Caki2 (cell line): Measurements from ENCODE around the gene LGI4. TPM values are rescaled to one million over a fixed set of nuclear protein-coding genes. Genes with fewer than 3 reads are reported as not detected.

Source experiments
- DNase-seq: peaks from one replicate; pipeline ENCODE4 v3.0.0-alpha.2; 2015; ENCODE audit warnings: low read depth
- in situ Hi-C: cut with HindIII; loops from 2 replicates; pipeline ENCODE4 v1.10.0; 2016; ENCODE audit warnings: low sequenced_read_pairs, low pct_unique_long_range_greater_than_20kb, mixed read lengths
- total RNA-seq: library from RNA; depleted of rRNA; stranded (reverse); fragments of >200 nt; shearing (Covaris generic); gene quantifications from 2 replicates; pipeline ENCODE4 v1.2.3, GENCODE V29; 2014; ENCODE audit warnings: low replicate concordance; rRNA removed

LGI4 gene
- total RNA-seq, 1 experiment from 2014 or later, result not detected

GRCh38 chr19:35083691-35084508, 51.0 kb downstream of the LGI4 start:
- in situ Hi-C loops, result no loop called here

GRCh38 chr19:35081201-35081600, 53.7 kb downstream of the LGI4 start:
- in situ Hi-C loops, result no loop called here
- no peak for DNase-seq

More at GRCh38 chr19:35083691-35084508, 51.0 kb downstream of the LGI4 start:
- DNase-seq, result no peak

- no peak for DNase-seq
- in situ Hi-C loops, result no loop called here
These were observed 54.2 kb downstream of the LGI4 start for GRCh38 chr19:35080613-35081170.

GRCh38 chr19:35079826-35080225, 55.0 kb downstream of the LGI4 start:
- no peak for DNase-seq
- in situ Hi-C loops, result no loop called here

- no peak for DNase-seq
- in situ Hi-C loops, result no loop called here
These were observed 57.2 kb downstream of the LGI4 start for GRCh38 chr19:35077411-35078223.

GRCh38 chr19:35076657-35077056, 58.2 kb downstream of the LGI4 start:
- no peak for DNase-seq
- in situ Hi-C loops, result no loop called here

- no peak for DNase-seq
- in situ Hi-C loops, result no loop called here
These were observed 58.9 kb downstream of the LGI4 start for GRCh38 chr19:35076026-35076370.

- in situ Hi-C loops, result no loop called here
- DNase-seq, result no peak
These were observed 59.4 kb downstream of the LGI4 start for GRCh38 chr19:35075202-35076025.

Other genes with a start within 250 kb of the LGI4 start
- 0.23 and 2.7 TPM in 2 replicates for gene ZNF30, start 208.2 kb downstream of the LGI4 start, total RNA-seq
- gene ZNF792, start 170.8 kb downstream of the LGI4 start, total RNA-seq, result 3.9 and 6.7 TPM in 2 replicates
- gene GRAMD1A, start 134.7 kb downstream of the LGI4 start, total RNA-seq, result 32.8 and 44.9 TPM in 2 replicates
- 3.3 and 4.3 TPM in 2 replicates for gene SCN1B, start 104.6 kb downstream of the LGI4 start, total RNA-seq
- 0.84 TPM in 1 of 2 replicates, not detected in the other for gene HPN, start 93.3 kb downstream of the LGI4 start, total RNA-seq
- not detected in 2 replicates for gene FXYD3, start 19.2 kb downstream of the LGI4 start, total RNA-seq
- gene FXYD1, start 3.8 kb upstream of the LGI4 start, total RNA-seq, result not detected in 2 replicates
- not detected in 2 replicates for gene FXYD7, start 8.2 kb upstream of the LGI4 start, total RNA-seq
- gene FXYD5, start 19.7 kb upstream of the LGI4 start, total RNA-seq, result 43.7 and 51.5 TPM in 2 replicates
- gene FAM187B, start 93.7 kb upstream of the LGI4 start, total RNA-seq, result not detected in 2 replicates
- gene LSR, start 113.9 kb upstream of the LGI4 start, total RNA-seq, result 13.0 and 33.0 TPM in 2 replicates
- 111 and 128 TPM in 2 replicates for gene USF2, start 133.9 kb upstream of the LGI4 start, total RNA-seq
- 0.06 TPM in 1 of 2 replicates, not detected in the other for gene HAMP, start 147.5 kb upstream of the LGI4 start, total RNA-seq
- gene MAG, start 157.1 kb upstream of the LGI4 start, total RNA-seq, result 5.7 and 10.4 TPM in 2 replicates
- 15.4 and 20.6 TPM in 2 replicates for gene CD22, start 194.1 kb upstream of the LGI4 start, total RNA-seq
- gene FFAR1, start 212.8 kb upstream of the LGI4 start, total RNA-seq, result 1.7 and 6.1 TPM in 2 replicates
- not detected in 2 replicates for gene FFAR3, start 223.4 kb upstream of the LGI4 start, total RNA-seq
- gene GPR42, start 236.0 kb upstream of the LGI4 start, total RNA-seq, result not detected in 2 replicates